GM19463 (cell line): ENCODE results near the gene VENTX.
"Not testable (repeated sequence)": the region's sequence is repeated elsewhere in the genome, so short reads cannot be mapped to it uniquely, and the experiment has no call there.

ENCODE experiments used
- ATAC-seq: cut with Tn5 transposase; IDR thresholded peaks from one replicate; pipeline ENCODE4 v1.9.1; 2021; ENCODE audit warnings: mild to moderate bottlenecking, moderate library complexity; ENCODE audit not compliant: unreplicated experiment

VENTX gene

GRCh38 chr10:133234796-133235195, 2.9 kb upstream of the VENTX start:
- ATAC-seq, result not testable (repeated sequence)

GRCh38 chr10:133235265-133235855, 2.3 kb upstream of the VENTX start:
- ATAC-seq, result no peak

GRCh38 chr10:133235932-133236331, 1.7 kb upstream of the VENTX start:
- ATAC-seq, result no peak

- ATAC-seq, result no peak
Observed at GRCh38 chr10:133236401-133237240, 1.0 kb upstream of the VENTX start.

- ATAC-seq, result no peak
Observed at GRCh38 chr10:133237241-133237587, 441 bp upstream of the VENTX start.

GRCh38 chr10:133238466-133238804, 780 bp downstream of the VENTX start:
- ATAC-seq, result no peak

- ATAC-seq, result no peak
Observed at GRCh38 chr10:133239990-133240389, 2.3 kb downstream of the VENTX start.

- ATAC-seq, result peak; percentile 58
Observed at GRCh38 chr10:133241501-133242205, 4.0 kb downstream of the VENTX start.

- no peak for ATAC-seq
Observed at GRCh38 chr10:133242611-133243356, 5.1 kb downstream of the VENTX start.

- ATAC-seq, result no peak
Observed at GRCh38 chr10:133243593-133243992, 5.9 kb downstream of the VENTX start.

- no peak for ATAC-seq
Observed at GRCh38 chr10:133245439-133246235, 8.0 kb downstream of the VENTX start.

GRCh38 chr10:133246236-133246626, 8.6 kb downstream of the VENTX start:
- no peak for ATAC-seq

GRCh38 chr10:133247681-133248333, 10.2 kb downstream of the VENTX start:
- ATAC-seq, result no peak

GRCh38 chr10:133248334-133248715, 10.7 kb downstream of the VENTX start:
- no peak for ATAC-seq

GRCh38 chr10:133249094-133249780, 11.6 kb downstream of the VENTX start:
- ATAC-seq, result no peak

GRCh38 chr10:133249975-133250754, 12.5 kb downstream of the VENTX start:
- ATAC-seq, result no peak

GRCh38 chr10:133251388-133252222, 13.9 kb downstream of the VENTX start:
- ATAC-seq, result no peak

- ATAC-seq, result no peak
Observed at GRCh38 chr10:133252223-133252552, 14.5 kb downstream of the VENTX start.
